Measurements from ENCODE around the gene PODXL. TPM values are rescaled to one million over a fixed set of nuclear protein-coding genes. Genes with fewer than 3 reads are reported as not detected.
"Not testable (repeated sequence)": the region's sequence is repeated elsewhere in the genome, so short reads cannot be mapped to it uniquely, and the experiment has no call there.

Gene PODXL
- polyA plus RNA-seq, 1 experiment: 0.79 TPM

- TF ChIP-seq CTCF (IDR thresholded peaks at IDR 0.05; ENCODE audit: low read depth, low read length): no peak
- ChIA-PET POLR2A (interaction anchor here (0.6 to 0.9 kb wide), 2 partner anchors 12 to 133 kb away, joined by 3 to 4 read pairs; no protein-coding TSS in a partner anchor), CTCF (interaction anchor here (0.5 to 6.9 kb wide), 10 partner anchors 10 to 1667 kb away, joined by 3 to 85 read pairs (median 4); no protein-coding TSS in a partner anchor)
- no peaks in the 10 kb centered on the region for H3K27me3 ChIP-seq (ENCODE audit: control insufficient read depth, insufficient read depth, low read length)
- no peaks in the 10 kb centered on the region for H3K9me3 ChIP-seq (ENCODE audit: control insufficient read depth, insufficient read depth, low read length)
- no peak overlapping the region for H3K4me3 ChIP-seq (ENCODE audit: low read depth, low read length)
- no peak overlapping the region for H3K27ac ChIP-seq (ENCODE audit: low read depth, low read length)
- no peak for DNase-seq (ENCODE audit: low read depth, low spot score)
Observed at GRCh38 chr7:131508754-131509486, 47.5 kb downstream of the PODXL start.

- ChIA-PET POLR2A (no interaction called here), CTCF (interaction anchor here (0.7 to 6.9 kb wide), 15 partner anchors 9 to 311 kb away, joined by 3 to 85 read pairs (median 4); no protein-coding TSS in a partner anchor)
- H3K27me3 ChIP-seq (ENCODE audit: control insufficient read depth, insufficient read depth, low read length): no peaks in the 10 kb centered on the region
- peak; percentile 96 for TF ChIP-seq CTCF (IDR thresholded peaks at IDR 0.05; ENCODE audit: low read depth, low read length)
- peak; percentile 34 for DNase-seq (ENCODE audit: low read depth, low spot score)
- H3K4me3 ChIP-seq (ENCODE audit: low read depth, low read length): no peak overlapping the region
- no peaks in the 10 kb centered on the region for H3K9me3 ChIP-seq (ENCODE audit: control insufficient read depth, insufficient read depth, low read length)
- peak overlapping the region; percentile 21 for H3K27ac ChIP-seq (ENCODE audit: low read depth, low read length)
Observed at GRCh38 chr7:131507592-131508331, 48.7 kb downstream of the PODXL start.

- ChIA-PET POLR2A (no interaction called here), CTCF (interaction anchor here (1.0 to 6.9 kb wide), 5 partner anchors 8 to 185 kb away, joined by 3 to 85 read pairs (median 13); no protein-coding TSS in a partner anchor)
- no peak for TF ChIP-seq CTCF (IDR thresholded peaks at IDR 0.05; ENCODE audit: low read depth, low read length)
- no peaks in the 10 kb centered on the region for H3K9me3 ChIP-seq (ENCODE audit: control insufficient read depth, insufficient read depth, low read length)
- H3K4me3 ChIP-seq (ENCODE audit: low read depth, low read length): no peak overlapping the region
- no peak for DNase-seq (ENCODE audit: low read depth, low spot score)
- no peak overlapping the region for H3K27ac ChIP-seq (ENCODE audit: low read depth, low read length)
- H3K27me3 ChIP-seq (ENCODE audit: control insufficient read depth, insufficient read depth, low read length): no peaks in the 10 kb centered on the region
Observed at GRCh38 chr7:131506597-131506996, 49.8 kb downstream of the PODXL start.

GRCh38 chr7:131505636-131506557 lies 50.5 kb downstream of the PODXL start:
- ChIA-PET CTCF (interaction anchor here (1.1 to 6.9 kb wide), 5 partner anchors 7 to 149 kb away, joined by 3 to 85 read pairs (median 15); no protein-coding TSS in a partner anchor), POLR2A (no interaction called here)
- Histone ChIP-seq H3K4me3 (ENCODE audit: low read depth, low read length) (no peak overlapping the region), H3K27me3 (ENCODE audit: control insufficient read depth, insufficient read depth, low read length) (no peaks in the 10 kb centered on the region), H3K9me3 (ENCODE audit: control insufficient read depth, insufficient read depth, low read length) (no peaks in the 10 kb centered on the region), H3K27ac (ENCODE audit: low read depth, low read length) (no peak overlapping the region)
- TF ChIP-seq CTCF (IDR thresholded peaks at IDR 0.05; ENCODE audit: low read depth, low read length): no peak
- no peak for DNase-seq (ENCODE audit: low read depth, low spot score)

- H3K4me3 ChIP-seq (ENCODE audit: low read depth, low read length); POLR2A ChIA-PET: not testable (repeated sequence)
Observed at GRCh38 chr7:131505037-131505620, 51.3 kb downstream of the PODXL start.

More at GRCh38 chr7:131505037-131505620, 51.3 kb downstream of the PODXL start:
- H3K27me3 ChIP-seq (ENCODE audit: control insufficient read depth, insufficient read depth, low read length); DNase-seq (ENCODE audit: low read depth, low spot score); H3K9me3 ChIP-seq (ENCODE audit: control insufficient read depth, insufficient read depth, low read length); H3K27ac ChIP-seq (ENCODE audit: low read depth, low read length): not testable (repeated sequence)
- CTCF ChIA-PET: interaction anchor here (5.9 to 6.9 kb wide), 2 partner anchors 8 to 150 kb away, joined by 50 to 85 read pairs; no protein-coding TSS in a partner anchor

Data from AG04450 (cell line).